ENCODE data around the gene SPTBN1. TPM values are rescaled to one million over a fixed set of nuclear protein-coding genes. Genes with fewer than 3 reads are reported as not detected.

Gene SPTBN1
- total RNA-seq, 1 experiment from 2014 or later: 262 TPM

DNA sequence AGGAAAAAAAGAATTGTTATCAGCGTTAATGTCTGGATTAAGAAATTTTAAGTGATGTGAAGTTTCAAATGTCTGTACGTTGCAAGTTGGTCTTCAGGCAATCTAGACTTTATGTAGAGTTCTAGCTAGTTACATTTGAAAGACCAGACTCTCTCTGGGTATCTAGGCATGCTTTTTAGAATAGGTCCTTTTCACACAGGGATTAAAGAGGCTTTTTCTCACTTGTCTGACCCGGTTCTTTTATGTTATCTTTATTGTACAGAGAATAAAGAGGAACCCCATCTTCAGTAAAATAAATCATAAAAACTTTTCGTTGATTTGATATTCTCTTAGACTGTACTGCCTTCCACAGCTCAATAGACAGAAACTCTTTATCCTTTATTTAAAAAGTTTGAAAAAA is 258.9 kb downstream of the SPTBN1 start:
- no peaks in the 10 kb centered on the region for H3K36me3 ChIP-seq (ENCODE audit: low read depth)
- CTCF ChIA-PET: no interaction called here
- H3K27me3 ChIP-seq (ENCODE audit: insufficient read depth, low read depth): no peaks in the 10 kb centered on the region
- no peaks in the 10 kb centered on the region; the same call in 1 of the 2 replicates for H3F3A ChIP-seq (ENCODE audit: insufficient read depth, low read depth)
- no TSS peak for BruUV-seq (replicated peaks)
- H3K9me3 ChIP-seq (ENCODE audit: insufficient read depth, low read depth): no peaks in the 10 kb centered on the region
- no peaks in the 10 kb centered on the region for H3K4me1 ChIP-seq (replicated peaks; ENCODE audit: insufficient read depth)
- H4K20me1 ChIP-seq (ENCODE audit: insufficient read depth): no peaks in the 10 kb centered on the region
- no peaks in the 10 kb centered on the region for H3K9me2 ChIP-seq (ENCODE audit: insufficient read depth)
- TF ChIP-seq, protein P1, sequence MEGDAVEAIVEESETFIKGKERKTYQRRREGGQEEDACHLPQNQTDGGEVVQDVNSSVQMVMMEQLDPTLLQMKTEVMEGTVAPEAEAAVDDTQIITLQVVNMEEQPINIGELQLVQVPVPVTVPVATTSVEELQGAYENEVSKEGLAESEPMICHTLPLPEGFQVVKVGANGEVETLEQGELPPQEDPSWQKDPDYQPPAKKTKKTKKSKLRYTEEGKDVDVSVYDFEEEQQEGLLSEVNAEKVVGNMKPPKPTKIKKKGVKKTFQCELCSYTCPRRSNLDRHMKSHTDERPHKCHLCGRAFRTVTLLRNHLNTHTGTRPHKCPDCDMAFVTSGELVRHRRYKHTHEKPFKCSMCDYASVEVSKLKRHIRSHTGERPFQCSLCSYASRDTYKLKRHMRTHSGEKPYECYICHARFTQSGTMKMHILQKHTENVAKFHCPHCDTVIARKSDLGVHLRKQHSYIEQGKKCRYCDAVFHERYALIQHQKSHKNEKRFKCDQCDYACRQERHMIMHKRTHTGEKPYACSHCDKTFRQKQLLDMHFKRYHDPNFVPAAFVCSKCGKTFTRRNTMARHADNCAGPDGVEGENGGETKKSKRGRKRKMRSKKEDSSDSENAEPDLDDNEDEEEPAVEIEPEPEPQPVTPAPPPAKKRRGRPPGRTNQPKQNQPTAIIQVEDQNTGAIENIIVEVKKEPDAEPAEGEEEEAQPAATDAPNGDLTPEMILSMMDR (conservative IDR thresholded peaks at IDR 0.05): no peak
- no peak for TF ChIP-seq EZH2 (IDR thresholded peaks at IDR 0.05; ENCODE audit: low read depth)
- H3K4me3 ChIP-seq: no peak overlapping the region
- POLR2A ChIA-PET (ENCODE audit: unreplicated experiment): no interaction called here
- intact Hi-C loops (cut with micrococcal nuclease; ENCODE audit: unreplicated experiment): no loop called here
- H2AFZ ChIP-seq: no peak overlapping the region
- H3K79me2 ChIP-seq (ENCODE audit: low read depth): no peaks in the 10 kb centered on the region
- no peak overlapping the region for H3K4me2 ChIP-seq
- no peak for DNase-seq
- H3K27ac ChIP-seq: no peak overlapping the region

DNA sequence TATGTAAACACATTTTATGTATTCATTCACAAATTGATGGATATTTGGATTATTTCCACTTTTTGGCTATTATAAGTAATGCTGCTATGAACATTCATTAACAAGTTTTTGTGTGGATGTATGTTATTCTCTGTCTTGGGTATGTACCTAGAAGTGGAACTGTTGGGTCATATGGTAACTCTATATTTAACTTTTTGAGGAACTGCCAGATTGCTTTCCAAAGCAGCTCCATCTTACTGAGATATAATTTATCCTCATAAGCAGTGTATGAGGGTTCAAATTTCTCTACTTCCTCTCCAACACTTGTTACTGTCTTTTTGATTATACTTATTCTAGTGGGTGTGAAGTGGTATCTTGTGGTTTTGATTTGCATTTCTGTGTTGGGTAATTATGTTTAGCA is 260.2 kb downstream of the SPTBN1 start:
- H3K9me2 ChIP-seq (ENCODE audit: insufficient read depth): no peaks in the 10 kb centered on the region
- H3K4me3 ChIP-seq: no peak overlapping the region
- DNase-seq: no peak
- H2AFZ ChIP-seq: no peak overlapping the region
- ChIA-PET CTCF (interaction anchor here (0.7 kb wide), 1 partner anchor 744 kb away, joined by 3 read pairs; no protein-coding TSS in a partner anchor), POLR2A (ENCODE audit: unreplicated experiment) (interaction anchor here (0.6 kb wide), 1 partner anchor 686 kb away, joined by 7 read pairs; no protein-coding TSS in a partner anchor)
- BruUV-seq (replicated peaks): no TSS peak
- no peak overlapping the region for H3K27ac ChIP-seq
- intact Hi-C loops (cut with micrococcal nuclease; ENCODE audit: unreplicated experiment): no loop called here
- H3K27me3 ChIP-seq (ENCODE audit: insufficient read depth, low read depth): no peaks in the 10 kb centered on the region
- TF ChIP-seq EZH2 (IDR thresholded peaks at IDR 0.05; ENCODE audit: low read depth): no peak
- TF ChIP-seq, protein P1 (conservative IDR thresholded peaks at IDR 0.05): no peak
- H3K79me2 ChIP-seq (ENCODE audit: low read depth): no peaks in the 10 kb centered on the region
- no peaks in the 10 kb centered on the region for H3K4me1 ChIP-seq (replicated peaks; ENCODE audit: insufficient read depth)
- no peak overlapping the region for H3K4me2 ChIP-seq
- H3K36me3 ChIP-seq (ENCODE audit: low read depth): no peaks in the 10 kb centered on the region
- H3K9me3 ChIP-seq (ENCODE audit: insufficient read depth, low read depth): no peaks in the 10 kb centered on the region
- H4K20me1 ChIP-seq (ENCODE audit: insufficient read depth): no peaks in the 10 kb centered on the region
- no peaks in the 10 kb centered on the region; the same call in 1 of the 2 replicates for H3F3A ChIP-seq (ENCODE audit: insufficient read depth, low read depth)

DNA sequence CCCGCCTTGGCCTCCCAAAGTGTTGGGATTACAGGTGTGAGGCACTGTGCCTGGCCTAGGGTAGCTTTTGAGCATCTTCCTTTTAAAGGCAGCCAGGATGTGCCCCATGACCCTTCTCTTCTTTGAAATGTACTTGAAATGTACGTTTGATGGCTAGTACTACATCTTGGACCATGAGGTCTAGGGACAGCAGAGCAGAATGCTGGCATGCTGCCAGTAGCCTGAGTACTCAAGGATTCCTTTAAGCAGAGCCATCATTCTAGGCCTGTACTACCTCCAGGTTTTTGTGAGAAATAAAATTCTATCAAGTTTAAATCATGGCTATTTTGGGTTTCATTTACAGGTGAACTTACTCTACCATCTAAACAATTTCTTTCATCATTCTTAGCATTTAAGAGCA is 264.4 kb downstream of the SPTBN1 start:
- intact Hi-C loops (cut with micrococcal nuclease; ENCODE audit: unreplicated experiment): loop anchor here (5.0 to 10.0 kb wide), 4 partner anchors 198 to 894 kb away; partner anchors contain the start of gene PPP4R3B
- H4K20me1 ChIP-seq (ENCODE audit: insufficient read depth): no peaks in the 10 kb centered on the region
- no peak overlapping the region for H3K27ac ChIP-seq
- H3K4me2 ChIP-seq: no peak overlapping the region
- H3K9me3 ChIP-seq (ENCODE audit: insufficient read depth, low read depth): no peaks in the 10 kb centered on the region
- H3K9me2 ChIP-seq (ENCODE audit: insufficient read depth): no peaks in the 10 kb centered on the region
- ChIA-PET CTCF (no interaction called here), POLR2A (ENCODE audit: unreplicated experiment) (no interaction called here)
- BruUV-seq (replicated peaks): no TSS peak
- H3F3A ChIP-seq (ENCODE audit: insufficient read depth, low read depth): no peaks in the 10 kb centered on the region; the same call in 1 of the 2 replicates
- H3K36me3 ChIP-seq (ENCODE audit: low read depth): no peaks in the 10 kb centered on the region
- no peak overlapping the region for H2AFZ ChIP-seq
- H3K79me2 ChIP-seq (ENCODE audit: low read depth): no peaks in the 10 kb centered on the region
- peaks cover 10% of the 10 kb centered on the region for H3K4me1 ChIP-seq (replicated peaks; ENCODE audit: insufficient read depth)
- no peaks in the 10 kb centered on the region for H3K27me3 ChIP-seq (ENCODE audit: insufficient read depth, low read depth)
- no peak for DNase-seq
- no peak overlapping the region for H3K4me3 ChIP-seq
- TF ChIP-seq, protein P1 (conservative IDR thresholded peaks at IDR 0.05): no peak
- no peak for TF ChIP-seq EZH2 (IDR thresholded peaks at IDR 0.05; ENCODE audit: low read depth)

Other genes with a start within 250 kb of the SPTBN1 start
- not detected in 2 replicates for gene TSPYL6, start 200.1 kb upstream of the SPTBN1 start, total RNA-seq (2021)

Measured in PC-9 (cell line).